ENCODE results near the gene MEF2A. TPM values are rescaled to one million over a fixed set of nuclear protein-coding genes. Genes with fewer than 3 reads are reported as not detected.

The MEF2A gene
- total RNA-seq, 4 donors from 2014 or later = 71.9 to 126 (median 103) TPM

- TF ChIP-seq POLR2A (IDR thresholded peaks at IDR 0.05) = no peak
- TF ChIP-seq, protein P1, sequence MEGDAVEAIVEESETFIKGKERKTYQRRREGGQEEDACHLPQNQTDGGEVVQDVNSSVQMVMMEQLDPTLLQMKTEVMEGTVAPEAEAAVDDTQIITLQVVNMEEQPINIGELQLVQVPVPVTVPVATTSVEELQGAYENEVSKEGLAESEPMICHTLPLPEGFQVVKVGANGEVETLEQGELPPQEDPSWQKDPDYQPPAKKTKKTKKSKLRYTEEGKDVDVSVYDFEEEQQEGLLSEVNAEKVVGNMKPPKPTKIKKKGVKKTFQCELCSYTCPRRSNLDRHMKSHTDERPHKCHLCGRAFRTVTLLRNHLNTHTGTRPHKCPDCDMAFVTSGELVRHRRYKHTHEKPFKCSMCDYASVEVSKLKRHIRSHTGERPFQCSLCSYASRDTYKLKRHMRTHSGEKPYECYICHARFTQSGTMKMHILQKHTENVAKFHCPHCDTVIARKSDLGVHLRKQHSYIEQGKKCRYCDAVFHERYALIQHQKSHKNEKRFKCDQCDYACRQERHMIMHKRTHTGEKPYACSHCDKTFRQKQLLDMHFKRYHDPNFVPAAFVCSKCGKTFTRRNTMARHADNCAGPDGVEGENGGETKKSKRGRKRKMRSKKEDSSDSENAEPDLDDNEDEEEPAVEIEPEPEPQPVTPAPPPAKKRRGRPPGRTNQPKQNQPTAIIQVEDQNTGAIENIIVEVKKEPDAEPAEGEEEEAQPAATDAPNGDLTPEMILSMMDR (IDR thresholded peaks at IDR 0.05) = no peak
- DNase-seq (ENCODE audit: low spot score in 2 of 2) = no peak
- intact Hi-C loops (cut with DNase I; ENCODE audit: low total_unique reads) = no loop called here
- H3K4me3 ChIP-seq (ENCODE audit: low read depth, poor library complexity, severe bottlenecking) = no peak overlapping the region
- 48 to 51% methylated on average over 6 of the region's 6 CpGs for WGBS, 2 donors
Measured at GRCh38 chr15:99618941-99619411, 53.2 kb downstream of the MEF2A start.

DNA sequence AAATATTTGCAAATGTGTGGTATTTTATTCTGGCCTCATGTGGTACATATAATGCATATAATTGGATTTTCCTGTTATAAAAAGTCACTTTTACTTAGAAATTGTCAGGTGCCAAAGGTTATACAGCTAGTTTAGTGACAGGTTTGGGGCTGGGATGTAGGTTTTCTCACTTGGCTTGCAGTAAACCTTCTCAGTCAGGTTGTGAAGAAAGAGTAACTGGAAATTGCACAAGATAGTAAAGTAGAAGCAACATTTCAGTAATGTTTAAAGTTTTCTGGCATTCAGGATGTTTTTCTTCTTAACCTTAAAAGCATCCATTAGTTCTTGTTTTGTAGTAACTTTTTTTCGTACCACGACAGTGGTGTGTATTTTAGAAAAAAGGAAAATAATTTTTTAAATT is 53.9 kb downstream of the MEF2A start:
- no peak overlapping the region for H3K4me3 ChIP-seq (ENCODE audit: low read depth, poor library complexity, severe bottlenecking)
- intact Hi-C loops (cut with DNase I; ENCODE audit: low total_unique reads) = no loop called here
- no peak for DNase-seq (ENCODE audit: low spot score in 2 of 2)
- no peak for TF ChIP-seq POLR2A (IDR thresholded peaks at IDR 0.05)
- TF ChIP-seq, protein P1 (IDR thresholded peaks at IDR 0.05) = no peak
- 61 to 70% methylated on average over 2 of the region's 2 CpGs for WGBS, 2 donors

- no peak overlapping the region for H3K4me3 ChIP-seq (ENCODE audit: low read depth, poor library complexity, severe bottlenecking)
- TF ChIP-seq POLR2A (IDR thresholded peaks at IDR 0.05) = no peak
- TF ChIP-seq, protein P1 (IDR thresholded peaks at IDR 0.05) = no peak
- 80 to 82% methylated on average over 6 of the region's 6 CpGs for WGBS, 2 donors
- intact Hi-C loops (cut with DNase I; ENCODE audit: low total_unique reads) = no loop called here
- DNase-seq (ENCODE audit: low spot score in 2 of 2) = no peak
Measured at GRCh38 chr15:99620178-99620577, 54.4 kb downstream of the MEF2A start.

- intact Hi-C loops (cut with DNase I; ENCODE audit: low total_unique reads) = no loop called here
- TF ChIP-seq POLR2A (IDR thresholded peaks at IDR 0.05) = no peak
- TF ChIP-seq, protein P1 (IDR thresholded peaks at IDR 0.05) = no peak
- no peak overlapping the region for H3K4me3 ChIP-seq (ENCODE audit: low read depth, poor library complexity, severe bottlenecking)
Measured at GRCh38 chr15:99621767-99622166, 56.0 kb downstream of the MEF2A start.

GRCh38 chr15:99628374-99629001 is 62.7 kb downstream of the MEF2A start:
- DNase-seq (ENCODE audit: low spot score in 2 of 2) = no peak
- no peak for TF ChIP-seq POLR2A (IDR thresholded peaks at IDR 0.05)
- TF ChIP-seq, protein P1 (IDR thresholded peaks at IDR 0.05) = no peak
- intact Hi-C loops (cut with DNase I; ENCODE audit: low total_unique reads) = no loop called here
- H3K4me3 ChIP-seq (ENCODE audit: low read depth, poor library complexity, severe bottlenecking) = no peak overlapping the region

More at GRCh38 chr15:99621767-99622166, 56.0 kb downstream of the MEF2A start:
- no peak for DNase-seq (ENCODE audit: low spot score in 2 of 2)

GRCh38 chr15:99630607-99631131 is 64.9 kb downstream of the MEF2A start:
- TF ChIP-seq POLR2A (IDR thresholded peaks at IDR 0.05) = no peak
- TF ChIP-seq, protein P1 (IDR thresholded peaks at IDR 0.05) = no peak
- DNase-seq (ENCODE audit: low spot score in 2 of 2) = no peak
- intact Hi-C loops (cut with DNase I; ENCODE audit: low total_unique reads) = no loop called here
- WGBS, 2 donors = 73 to 74% methylated on average over 7 of the region's 7 CpGs
- no peak overlapping the region for H3K4me3 ChIP-seq (ENCODE audit: low read depth, poor library complexity, severe bottlenecking)

Data from lower leg skin (tissue), 4 donors.